Stimulated activated naive CD8-positive, alpha-beta T cell treated with anti-CD3 and anti-CD28 coated beads, Interleukin-15, Interleukin-2, amounts not matched to agents 100 U/mL and 50 U/mL, for 24 hours (primary cell): Measurements from ENCODE around the gene FEV.

ENCODE experiments used
- ATAC-seq: fragments of 150-1000 bp; cut with Tn5 transposase; one replicate; pipeline ENCODE4 v1.10.0; 2021
- DNase-seq: peaks from one replicate; pipeline ENCODE4 v3.0.0; 2021

Gene FEV

DNA sequence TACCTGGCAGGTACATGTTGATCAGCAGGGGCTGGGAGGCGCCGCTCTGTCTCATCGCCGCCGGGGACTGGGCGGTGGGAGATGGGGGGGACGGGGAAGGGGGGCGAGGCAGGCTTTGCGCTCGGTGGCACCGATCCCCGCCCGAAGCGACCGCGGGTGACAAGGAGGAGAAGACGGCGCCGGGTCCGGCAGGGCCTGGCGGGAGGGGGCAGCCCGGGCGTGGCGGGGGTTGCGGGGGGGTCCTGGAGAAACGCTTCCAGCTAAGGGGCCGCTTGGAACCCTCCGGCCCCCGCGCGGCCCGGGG is at the start of gene FEV:
Gene FEV, minus strand, starts transcription at position 164 of the 304 bp plus-strand sequence. Its CDS starts 109 bp downstream, at position 55.
- no peak for DNase-seq
- no peak for ATAC-seq

DNA sequence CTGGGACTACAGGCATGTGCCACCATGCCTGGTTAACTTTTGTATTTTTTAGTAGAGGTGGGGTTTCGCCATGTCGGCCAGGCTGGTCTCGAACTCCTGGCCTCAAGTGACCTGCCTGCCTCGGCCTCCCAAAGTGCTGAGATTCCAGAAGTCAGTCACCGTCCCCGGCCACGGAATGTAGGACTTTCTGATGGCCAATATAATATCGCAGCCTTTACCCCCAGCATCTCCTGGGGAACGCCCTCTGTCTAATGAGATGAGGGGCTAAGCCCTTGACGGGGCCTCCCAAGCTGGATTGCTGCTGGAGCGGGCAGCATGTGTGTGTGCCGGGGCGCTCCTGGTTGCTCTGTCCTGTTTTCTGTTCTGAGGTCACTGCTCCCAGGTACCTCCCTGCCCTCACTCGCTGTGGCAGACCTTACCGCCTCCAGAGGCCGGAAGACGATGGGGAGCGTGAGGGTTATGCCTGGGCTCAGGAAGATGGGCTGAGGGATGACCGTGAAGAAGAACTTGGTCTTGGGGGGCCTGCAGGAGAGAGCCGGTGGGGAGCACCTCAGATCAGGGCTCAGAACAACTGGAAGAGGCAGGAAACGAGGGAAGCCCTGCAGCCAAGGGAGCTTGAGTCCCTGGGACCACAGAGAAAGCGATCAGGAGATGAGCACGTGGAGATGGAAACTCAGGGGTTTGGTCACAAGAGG is 47.2 kb upstream of the FEV start:
- no peak for ATAC-seq
- no peak for DNase-seq

DNA sequence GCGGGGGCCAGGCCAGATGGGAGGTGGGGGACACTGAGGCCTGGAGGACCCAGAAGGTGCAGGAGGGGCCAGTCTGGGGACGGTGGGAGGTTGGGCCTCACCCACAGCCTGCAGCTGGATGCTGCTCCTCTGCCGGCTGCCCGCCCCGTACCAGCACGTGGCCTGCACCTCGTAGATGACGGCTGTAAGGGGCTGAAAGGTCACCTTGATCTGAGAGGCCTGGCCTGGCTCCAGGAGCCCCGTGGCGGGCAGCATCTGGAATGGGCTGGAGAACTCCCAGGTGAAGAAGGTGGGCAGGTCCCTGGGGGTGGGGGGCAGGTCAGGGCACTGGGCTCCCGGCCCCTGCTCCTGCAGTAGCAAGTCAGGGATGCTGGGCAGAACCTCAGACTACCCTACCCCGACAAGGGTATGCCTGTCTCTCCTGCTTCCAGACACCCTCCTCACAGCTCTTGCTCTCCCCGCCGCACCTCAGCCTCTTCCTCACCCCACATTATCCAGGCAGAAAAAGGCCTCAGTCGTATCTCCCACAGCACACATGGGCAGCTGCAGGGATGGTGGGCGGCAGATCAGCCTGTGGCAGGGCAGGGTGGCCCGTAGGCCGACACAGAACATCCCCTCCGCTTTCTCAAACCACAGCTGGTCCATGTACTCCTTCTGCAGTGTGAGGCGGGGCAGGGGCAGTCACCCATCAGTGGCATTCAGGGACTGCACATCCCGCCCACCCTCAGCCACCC is 46.2 kb upstream of the FEV start:
- ATAC-seq (no peak), DNase-seq (no peak)

DNA sequence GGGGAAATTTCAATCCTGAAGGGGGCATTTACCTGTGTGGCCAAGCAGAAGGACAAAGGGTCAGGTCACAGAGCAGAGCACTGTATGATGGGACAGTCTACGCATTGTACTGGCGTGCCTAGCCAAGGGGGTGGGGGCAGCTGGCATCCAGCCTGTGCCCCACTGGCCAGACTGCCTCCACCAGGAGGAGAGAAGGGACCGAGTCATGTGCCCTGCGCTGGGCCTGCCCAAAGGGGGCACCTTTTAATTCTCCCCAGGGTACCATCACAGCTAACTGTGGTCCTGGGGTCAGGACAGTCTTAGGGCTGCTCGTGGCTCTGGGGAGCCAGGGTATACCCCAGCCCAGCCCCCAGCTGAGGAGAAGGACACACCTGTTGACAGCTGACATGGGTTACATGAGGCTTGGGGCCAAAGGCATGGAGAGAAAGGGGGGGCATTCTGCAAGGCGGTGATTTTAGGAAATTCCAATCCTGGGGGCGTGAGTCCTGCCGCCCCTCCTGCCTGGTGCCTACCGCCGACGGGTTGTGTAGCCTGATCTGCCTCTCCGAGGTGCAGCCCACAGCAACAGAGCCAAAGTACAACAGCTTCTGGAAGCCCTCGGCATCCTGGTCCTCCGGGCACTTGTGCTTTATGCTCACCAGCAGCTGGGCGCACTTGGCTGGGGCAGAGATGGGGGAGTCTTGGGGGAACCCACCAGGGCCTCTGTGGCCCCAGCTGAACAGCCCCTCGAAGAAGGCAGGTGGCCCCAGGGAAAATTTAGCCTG is 45.4 kb upstream of the FEV start:
- no peak for ATAC-seq

DNA sequence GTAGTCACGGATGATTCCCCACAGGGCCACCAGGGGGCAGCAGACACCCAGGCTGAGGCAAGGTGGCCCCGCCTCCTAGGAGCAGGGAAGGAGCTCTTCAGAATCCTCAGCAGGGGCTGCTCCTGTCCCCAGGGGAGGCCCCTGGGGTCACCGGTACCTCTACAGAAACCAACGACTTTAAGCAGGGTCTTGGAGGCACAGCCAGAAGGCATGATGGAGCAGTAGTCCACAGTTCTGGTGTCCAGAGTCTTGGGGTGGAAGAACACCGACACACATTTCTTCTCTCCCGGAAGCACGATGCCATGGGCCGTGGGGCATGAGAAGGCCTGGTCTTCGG is 44.8 kb upstream of the FEV start:
- ATAC-seq (peak; percentile 67), DNase-seq (peak; percentile 80)

More for the DNA sequence above, 45.4 kb upstream of the FEV start:
- no peak for DNase-seq

DNA sequence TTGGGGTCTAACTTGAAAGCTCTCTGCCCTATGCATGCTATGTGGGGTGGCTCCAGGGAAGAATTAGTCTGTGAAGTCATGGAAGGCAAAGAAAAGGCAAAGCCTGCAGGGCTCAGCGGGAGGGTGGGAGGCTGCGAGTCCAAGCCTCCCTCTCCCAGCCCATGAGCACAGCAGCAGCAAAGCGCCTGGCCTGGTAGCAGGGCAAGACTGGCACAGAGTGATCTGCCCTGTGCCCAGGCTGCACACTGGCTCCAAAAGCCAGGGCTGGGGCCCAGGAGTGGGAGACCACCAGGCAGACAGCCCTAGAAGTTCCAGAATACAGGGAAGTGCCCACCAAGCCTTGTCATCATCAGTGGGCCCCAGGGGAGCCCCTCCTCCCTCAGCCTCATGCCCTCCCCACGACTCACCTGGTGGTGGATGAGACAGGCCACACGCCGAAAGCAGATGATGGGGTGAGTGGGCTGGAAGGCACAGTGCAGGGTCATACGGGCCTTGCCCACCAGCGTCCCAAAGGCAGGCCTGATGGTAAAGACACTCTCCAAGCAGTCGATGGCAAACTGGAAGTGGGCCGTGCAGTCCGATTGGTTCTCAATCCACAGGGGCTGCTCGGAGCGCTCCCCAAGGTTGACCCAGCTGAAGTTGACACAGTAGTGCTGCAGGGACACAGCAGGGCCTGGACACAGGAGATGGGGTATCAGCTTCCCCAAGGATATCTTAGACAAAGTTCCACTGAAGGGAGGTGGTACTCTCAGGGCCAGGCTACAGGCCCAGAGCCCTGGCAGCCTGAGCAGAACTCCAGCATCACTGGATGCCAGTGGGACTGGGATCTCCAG is 44.2 kb upstream of the FEV start:
- no peak for DNase-seq
- ATAC-seq: peak; percentile 4

DNA sequence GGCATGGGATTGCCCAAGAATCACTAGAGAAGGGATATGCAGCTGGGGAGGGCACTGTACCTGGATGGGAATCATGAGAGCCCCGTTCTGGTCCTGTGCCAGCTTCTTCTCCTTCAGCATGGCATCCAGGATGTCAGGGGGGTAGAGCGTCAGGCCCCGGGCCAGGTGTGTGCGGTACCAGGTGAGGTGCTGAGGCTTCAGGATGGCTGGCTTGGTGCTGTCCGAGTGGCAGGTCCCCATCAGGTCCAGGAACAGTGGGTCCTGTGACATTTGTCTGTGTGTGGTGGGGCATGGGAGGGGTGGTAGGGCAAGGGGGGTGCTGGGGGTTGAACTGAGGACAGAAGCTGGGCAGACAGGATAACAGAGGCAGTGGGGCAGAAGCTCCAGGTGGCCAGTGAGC is 43.2 kb upstream of the FEV start:
- ATAC-seq: no peak
- no peak for DNase-seq

DNA sequence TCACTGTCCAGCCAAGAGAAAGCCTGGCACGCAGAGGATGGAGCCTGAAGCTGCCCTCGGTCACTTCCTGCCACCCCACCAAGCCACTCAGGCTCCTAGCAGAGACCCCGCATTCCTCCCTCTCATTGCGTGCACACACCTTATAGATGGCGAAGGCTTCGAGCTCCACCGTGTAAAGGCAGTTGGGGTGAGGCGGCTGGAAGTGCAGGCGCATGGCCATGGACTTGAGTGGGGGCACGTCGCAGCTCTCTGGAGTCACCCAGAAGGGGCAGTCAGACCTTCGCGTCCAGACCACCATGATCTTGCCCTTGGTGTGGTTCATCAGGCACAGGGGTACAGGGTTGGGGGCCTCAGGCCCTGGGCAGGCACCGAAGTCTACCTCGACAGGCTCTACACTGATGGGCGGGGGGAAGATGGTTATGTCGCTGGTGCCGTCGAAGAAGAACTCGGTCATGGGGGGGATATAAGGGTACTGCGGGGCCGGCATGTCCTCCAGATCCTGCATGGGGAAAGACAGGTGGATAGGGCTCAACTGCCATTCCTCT is 42.6 kb upstream of the FEV start:
- ATAC-seq: no peak
- DNase-seq: no peak

DNA sequence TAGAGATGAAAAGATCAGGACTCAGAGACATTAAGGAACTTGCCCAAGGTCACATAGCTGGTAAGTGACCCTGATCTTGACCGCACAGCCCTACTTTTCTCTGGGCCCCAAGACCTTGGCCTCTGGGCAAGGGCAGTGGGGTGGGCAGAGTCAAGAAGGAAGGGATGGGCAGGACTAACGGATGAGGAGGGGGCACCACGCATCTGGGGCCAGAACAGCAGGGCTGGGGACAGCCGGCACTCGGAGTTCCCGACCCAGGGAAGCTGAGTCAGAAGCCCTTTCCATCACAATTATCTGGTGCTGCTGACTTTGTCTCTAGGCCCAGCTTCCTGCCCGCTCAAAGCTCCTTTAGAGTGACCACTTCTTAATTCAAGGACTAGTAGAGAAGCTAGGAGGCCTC is 42.0 kb upstream of the FEV start:
- DNase-seq: no peak
- ATAC-seq: no peak

DNA sequence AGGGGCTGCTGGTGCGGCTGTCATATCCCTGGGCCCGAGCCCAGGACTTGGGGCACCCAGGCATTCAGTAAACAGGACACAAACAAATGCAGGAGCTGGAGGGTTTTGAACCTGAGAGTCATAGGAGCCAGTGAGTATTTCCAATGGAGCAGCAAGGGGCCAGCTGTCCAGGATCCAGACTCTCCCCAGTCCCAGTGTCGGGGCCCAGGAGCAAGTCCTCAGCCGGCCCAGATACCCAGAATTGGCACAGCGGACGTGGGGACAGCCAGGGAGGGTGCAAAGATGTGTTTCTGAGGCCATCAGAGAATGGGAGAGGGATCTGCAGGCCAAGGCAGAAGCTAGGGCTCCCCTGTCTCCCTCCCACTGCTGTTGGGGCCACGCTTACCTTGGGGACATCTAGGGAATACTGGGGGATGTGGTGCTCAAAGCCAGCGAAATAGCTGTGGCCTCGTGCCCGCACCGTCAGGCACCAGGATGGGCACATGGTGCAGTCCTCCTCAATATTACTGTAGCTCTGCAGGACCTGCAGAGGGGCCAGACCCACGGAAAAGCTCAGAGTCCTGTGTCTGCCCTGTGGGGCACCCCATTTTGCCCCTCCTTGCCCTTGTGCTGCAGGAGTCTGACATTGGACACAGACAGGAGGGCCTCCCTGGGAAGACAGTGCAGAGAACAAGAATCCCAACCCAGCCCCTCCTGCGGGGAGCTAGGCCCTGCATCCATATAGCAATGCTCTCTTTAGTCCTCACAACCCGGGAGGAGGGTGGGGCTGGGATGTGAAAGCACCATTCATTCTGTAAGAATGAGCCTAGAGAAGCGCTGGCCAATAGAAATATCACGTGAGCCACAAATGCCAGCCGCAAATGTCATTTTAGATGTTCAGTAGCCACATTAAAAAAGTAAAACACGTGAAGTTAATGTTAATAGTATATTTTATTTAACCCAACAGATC is 40.9 kb upstream of the FEV start:
- ATAC-seq: no peak
- DNase-seq: no peak

DNA sequence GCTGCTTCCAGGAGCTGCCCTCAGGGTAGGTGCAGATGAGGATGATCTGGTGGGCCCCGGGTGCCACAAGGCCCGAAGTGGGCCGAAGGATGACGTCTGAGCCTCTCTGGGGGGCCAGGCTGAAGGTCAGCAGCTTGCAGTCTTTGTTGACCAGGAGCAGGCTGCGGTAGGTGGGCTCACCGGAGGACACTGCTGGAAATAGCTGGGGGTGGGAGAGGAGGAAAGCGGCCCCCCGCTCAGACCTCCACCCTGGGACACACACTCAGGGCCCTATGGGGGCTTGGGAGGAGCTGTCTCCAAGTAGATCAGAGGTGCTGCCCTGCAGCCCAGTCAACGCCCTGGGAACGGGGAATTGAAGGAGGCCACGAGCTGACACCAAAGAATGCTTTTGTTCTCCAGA is 39.1 kb upstream of the FEV start:
- no peak for ATAC-seq

DNA sequence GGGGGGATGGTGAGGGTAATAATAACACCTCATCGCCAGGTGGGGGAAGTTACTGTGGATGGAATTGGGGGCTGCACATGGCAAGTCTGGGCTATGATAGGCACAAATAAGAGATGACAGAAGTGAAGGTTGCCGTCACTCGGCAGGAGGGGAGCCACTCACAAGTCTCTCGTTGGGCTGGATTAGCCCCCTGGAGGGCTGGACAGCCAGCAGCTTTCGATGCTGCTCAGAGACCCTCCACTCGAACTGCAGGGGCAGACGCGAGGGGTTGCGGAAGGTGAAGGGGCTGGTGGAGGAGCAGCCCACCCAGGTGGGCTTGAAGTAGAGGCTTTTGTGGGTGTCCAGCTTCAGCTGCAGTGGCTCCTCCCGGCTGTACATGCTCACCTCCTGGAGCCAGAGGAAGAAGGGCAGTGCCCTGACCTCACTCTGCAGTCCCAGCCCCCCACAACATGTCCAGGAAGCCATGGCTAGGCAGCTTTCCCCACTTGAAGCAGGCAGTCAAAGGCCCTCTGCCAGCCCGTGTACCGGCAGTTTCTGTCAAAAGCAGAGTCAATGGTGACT is 38.1 kb upstream of the FEV start:
- DNase-seq (no peak), ATAC-seq (no peak)

More for the DNA sequence above, 39.1 kb upstream of the FEV start:
- no peak for DNase-seq

DNA sequence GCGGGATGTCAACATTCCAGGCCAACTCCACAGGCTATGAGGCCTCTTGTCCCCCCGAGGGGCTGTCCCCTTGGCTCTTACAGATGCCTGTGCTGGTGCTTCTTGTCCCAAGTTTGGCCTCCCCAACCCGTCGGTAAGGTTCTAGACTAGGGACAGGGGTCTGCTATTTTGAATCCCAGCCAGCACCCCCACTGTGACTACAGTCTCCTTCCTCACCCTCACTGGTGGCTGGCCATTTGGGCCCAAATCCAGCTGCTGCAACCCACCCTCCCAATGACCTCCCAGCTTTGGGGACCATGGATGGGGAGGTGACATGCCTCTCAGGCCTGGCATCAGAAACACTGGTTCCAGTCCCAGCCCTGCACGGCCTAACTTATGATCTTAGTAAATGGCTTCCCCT is 37.6 kb upstream of the FEV start:
- ATAC-seq: no peak

DNA sequence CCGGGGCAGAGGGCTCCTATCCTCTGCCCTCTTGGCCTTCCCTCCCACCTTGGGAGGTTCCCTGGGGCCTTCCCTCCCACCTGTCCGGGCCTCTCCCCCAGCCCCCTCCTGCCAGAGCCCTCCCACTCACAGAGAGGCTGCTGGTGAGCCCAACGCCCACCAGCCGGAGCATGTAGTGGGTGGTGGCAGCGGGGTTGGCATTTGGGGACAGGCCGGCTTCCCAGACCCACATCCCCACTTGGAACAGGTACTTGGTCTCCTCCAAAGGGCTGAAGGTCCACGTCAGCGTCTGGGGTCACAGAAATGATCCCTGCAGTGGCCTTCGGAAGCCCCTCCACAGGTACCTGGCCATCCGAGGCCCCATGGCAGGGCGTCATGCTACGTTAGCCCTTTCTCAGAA is 37.1 kb upstream of the FEV start:
- no peak for ATAC-seq
- DNase-seq: no peak

More for the DNA sequence above, 37.6 kb upstream of the FEV start:
- DNase-seq: no peak

DNA sequence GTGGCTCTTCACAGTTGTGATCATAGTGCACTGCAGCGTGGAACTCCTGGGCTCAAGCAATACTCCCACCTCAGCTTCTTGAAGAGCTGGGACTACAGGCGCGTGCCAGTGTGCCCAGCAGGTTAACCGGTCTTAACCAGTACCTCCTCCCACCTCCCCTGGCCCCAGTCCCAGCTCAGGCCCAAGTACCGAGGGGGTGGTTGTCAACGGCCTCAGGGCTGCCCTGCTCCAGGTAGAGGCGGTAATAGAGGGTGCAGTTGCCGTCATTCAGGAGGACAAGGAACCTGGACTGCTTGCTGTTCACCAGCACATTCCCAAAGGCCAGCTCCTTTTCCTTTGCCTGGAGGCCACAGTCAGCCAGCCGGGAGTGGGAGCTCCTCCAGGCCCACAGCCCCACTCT is 36.6 kb upstream of the FEV start:
- DNase-seq (no peak), ATAC-seq (no peak)

DNA sequence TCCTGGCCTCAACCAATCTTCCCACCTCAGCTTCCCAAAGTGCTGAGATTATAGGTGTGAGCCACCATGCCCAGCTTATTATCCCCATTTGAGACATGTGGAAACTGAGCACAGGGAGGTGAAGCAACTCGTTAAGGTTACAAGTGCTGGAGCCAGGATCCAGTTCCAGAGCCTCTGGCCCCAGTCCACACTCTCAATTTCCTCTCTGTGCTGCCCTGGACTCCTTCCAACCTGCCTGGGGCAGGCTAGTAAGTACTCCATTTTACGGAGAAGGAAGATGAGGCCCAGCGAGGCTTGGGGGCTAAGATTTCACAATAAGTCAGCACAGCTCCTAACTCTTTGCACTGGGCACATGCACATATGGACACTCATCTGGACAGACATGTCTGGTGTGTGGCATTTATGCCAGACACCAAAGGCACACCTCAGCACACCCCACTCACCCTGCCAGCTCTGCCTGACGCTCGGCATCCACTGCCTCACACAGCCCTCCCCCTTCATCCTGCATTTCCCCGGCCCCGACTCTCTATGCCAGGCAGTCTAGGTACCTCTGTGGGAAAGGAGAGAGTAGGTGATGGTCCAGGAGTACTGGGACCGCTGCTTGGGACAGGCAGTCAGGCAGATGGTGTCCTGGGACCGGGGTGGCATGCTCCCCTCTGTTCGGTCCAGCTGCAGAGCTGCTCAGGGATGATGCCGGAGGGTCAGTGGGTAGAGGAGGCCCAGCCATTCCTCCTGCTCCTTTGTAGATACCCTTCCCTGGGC is 35.8 kb upstream of the FEV start:
- ATAC-seq: no peak
- DNase-seq: no peak

DNA sequence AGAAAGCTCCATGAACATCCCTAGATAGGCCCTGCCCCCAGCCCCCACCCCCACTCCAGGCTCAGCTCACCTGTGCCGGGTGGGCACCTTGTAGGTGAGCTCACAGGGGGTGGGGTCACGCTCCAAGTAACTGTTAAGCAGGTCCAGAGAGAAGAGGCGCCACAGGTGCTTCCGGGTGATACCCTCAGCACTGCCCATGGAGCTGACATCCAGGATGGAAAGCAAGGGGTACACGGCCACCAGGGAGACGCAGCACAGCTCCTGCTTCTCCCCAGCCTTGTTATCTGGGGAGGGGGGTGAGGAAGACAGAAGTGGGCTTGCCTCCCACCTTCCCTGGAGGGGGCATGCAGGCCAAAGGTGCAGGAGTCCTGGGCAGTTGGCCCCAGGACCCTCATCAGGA is 34.5 kb upstream of the FEV start:
- DNase-seq: no peak
- ATAC-seq: no peak

DNA sequence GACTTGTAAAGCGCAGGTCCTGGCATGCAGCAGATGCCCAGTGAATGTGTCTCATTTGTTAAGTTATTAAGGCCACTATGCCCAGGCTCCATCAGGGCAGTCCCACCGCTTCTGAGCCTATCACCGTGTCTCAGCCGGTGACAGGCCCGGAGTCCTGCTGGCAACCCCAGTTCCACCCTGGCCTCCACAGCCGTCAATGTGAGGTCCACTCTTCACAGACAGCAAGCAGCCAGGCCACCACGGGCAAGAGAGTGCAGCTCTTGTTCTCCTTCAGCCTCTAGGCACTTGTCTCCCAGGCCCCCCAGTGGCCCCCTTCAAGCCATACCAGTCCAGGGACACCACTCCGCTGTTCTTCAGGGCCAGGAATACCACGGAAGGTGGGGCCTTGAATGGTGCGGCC is 33.7 kb upstream of the FEV start:
- ATAC-seq (no peak), DNase-seq (no peak)

DNA sequence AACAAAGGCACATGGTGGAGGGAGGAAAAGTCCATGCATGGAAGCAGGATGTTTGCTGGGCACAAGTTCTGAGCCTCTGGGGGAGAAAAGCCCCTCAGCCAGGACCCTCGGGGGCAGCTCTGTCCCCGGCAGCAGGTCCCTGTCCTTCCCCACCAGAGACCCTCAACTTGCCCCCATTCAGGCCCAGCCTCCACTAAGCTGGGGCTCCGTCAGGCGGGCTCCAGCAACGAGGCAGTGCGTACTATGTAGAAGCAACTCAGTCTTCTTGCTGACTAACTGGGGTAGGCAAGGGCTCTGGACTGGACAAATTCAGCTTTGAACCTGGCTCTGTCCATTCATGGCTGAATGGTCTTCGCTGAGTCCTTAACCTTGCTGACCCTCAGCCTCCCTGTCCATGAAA is 33.3 kb upstream of the FEV start:
- no peak for DNase-seq
- ATAC-seq: no peak
